GM10248 (cell line): Measurements from ENCODE around the gene BCAS2.

ENCODE experiments used
- CTCF ChIA-PET: fragments of 300-600 bp; sonication (Branson Sonifier 250); formaldehyde crosslinking; extraction: SDS; loops from one replicate; lab custom pipeline; 2021; ENCODE audit warnings: antibody characterized with exemption; lab: Yijun Ruan, JAX
- POLR2A ChIA-PET: fragments of 350-650 bp; sonication (Branson Sonifier 250); formaldehyde crosslinking; extraction: SDS; loops from one replicate; lab custom pipeline; 2020; ENCODE audit warnings: antibody characterized with exemption; lab: Yijun Ruan, JAX
- DNase-seq: peaks from one replicate; pipeline ENCODE4 v3.0.0; 2012; ENCODE audit errors: extremely low spot score
- CTCF ChIP-seq: IDR thresholded peaks from 2 replicates; pipeline ENCODE4 v1.5.1; 2012; ENCODE audit warnings: mild to moderate bottlenecking, low read depth; ENCODE audit errors: extremely low read depth, missing control alignments, control extremely low read depth

BCAS2 gene

DNA sequence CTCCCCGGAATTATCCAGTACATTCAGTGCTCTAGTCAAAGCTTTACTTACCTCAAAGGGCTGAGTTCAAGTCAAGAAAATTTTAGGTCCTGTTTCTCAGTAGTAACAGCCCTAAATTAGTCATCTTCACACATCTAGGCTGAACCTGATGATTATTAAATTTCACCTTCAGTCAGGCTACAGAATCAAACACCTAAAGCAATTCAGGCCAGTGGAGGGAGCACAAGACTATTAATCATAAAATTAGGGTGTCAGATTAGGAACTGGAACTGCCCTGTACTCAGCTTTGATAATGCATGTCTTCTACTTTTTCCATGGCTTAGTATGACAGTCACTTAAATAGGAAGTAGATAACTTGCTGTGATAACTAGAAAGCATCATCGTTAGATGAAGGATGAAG, 28.4 kb upstream of the BCAS2 start:
- POLR2A ChIA-PET: no interaction called here
- no peak for TF ChIP-seq CTCF
- CTCF ChIA-PET: no interaction called here
- DNase-seq: no peak

GRCh38 chr1:114609026-114609425, 27.6 kb upstream of the BCAS2 start:
- CTCF ChIA-PET: no interaction called here
- no peak for TF ChIP-seq CTCF
- POLR2A ChIA-PET: no interaction called here
- no peak for DNase-seq

DNA sequence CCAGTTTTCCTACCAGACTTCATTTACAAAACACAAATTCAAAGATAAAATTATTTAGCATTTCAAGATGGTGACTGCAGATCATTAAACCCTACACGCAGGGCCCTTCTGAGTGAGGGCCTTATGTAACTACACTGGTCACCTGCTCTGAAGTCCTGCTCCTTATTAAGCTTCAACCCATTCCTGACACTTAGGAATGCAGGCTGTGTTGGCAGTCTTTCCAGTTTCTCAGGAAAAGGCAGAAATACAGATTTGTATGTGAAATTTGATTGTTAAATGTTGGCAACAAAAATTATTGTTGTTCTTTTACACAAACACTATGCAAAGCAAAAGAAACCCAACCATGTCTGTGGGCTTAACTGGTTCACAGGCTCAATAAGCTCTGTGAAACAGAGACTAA, 25.8 kb upstream of the BCAS2 start:
- no peak for DNase-seq
- ChIA-PET CTCF (interaction anchor here (0.8 to 1.6 kb wide), 2 partner anchors 8 to 260 kb away, joined by 3 read pairs; no protein-coding TSS in a partner anchor), POLR2A (no interaction called here)
- no peak for TF ChIP-seq CTCF

DNA sequence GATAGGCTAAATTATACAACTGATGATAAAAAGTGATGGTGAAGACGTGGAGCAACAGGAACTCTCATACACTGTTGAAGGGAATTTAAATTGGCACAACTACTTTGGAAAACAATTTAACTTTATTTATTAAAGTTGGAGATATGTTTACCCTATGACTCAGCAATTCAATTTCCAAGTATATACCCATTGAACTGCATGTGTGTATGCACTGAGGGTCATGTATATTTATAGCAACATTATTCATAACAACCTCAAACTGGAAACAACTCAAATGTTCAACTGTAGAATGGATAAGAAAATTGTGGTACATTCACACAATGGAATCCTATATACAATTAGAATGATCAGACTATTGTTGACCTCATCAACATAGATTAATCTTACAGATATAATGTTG, 16.5 kb upstream of the BCAS2 start:
- ChIA-PET POLR2A (no interaction called here), CTCF (interaction anchor here (1.0 kb wide), 1 partner anchor 251 kb away, joined by 3 read pairs; no protein-coding TSS in a partner anchor)
- no peak for TF ChIP-seq CTCF
- no peak for DNase-seq

- TF ChIP-seq CTCF: no peak
- POLR2A ChIA-PET: no interaction called here
- no peak for DNase-seq
- CTCF ChIA-PET: no interaction called here
These were observed 14.2 kb upstream of the BCAS2 start for GRCh38 chr1:114595602-114596001.

GRCh38 chr1:114594046-114594445, 12.6 kb upstream of the BCAS2 start:
- POLR2A ChIA-PET: no interaction called here
- TF ChIP-seq CTCF: no peak

GRCh38 chr1:114589122-114589521, 7.7 kb upstream of the BCAS2 start:
- DNase-seq: no peak
- ChIA-PET CTCF (no interaction called here), POLR2A (no interaction called here)
- TF ChIP-seq CTCF: no peak

More at GRCh38 chr1:114594046-114594445, 12.6 kb upstream of the BCAS2 start:
- no peak for DNase-seq
- CTCF ChIA-PET: no interaction called here
